Epithelial cell of esophagus (primary cell): ENCODE results near the gene METRNL.
A peak's percentile ranks its signal among the peaks of the same experiment; 100 is the strongest.

Source experiments
- DNase-seq: peaks from one replicate; pipeline ENCODE4 v3.0.0; 2010; ENCODE audit warnings: low read depth
- H3K4me3 ChIP-seq: 2 replicates; pipeline ENCODE4 v1.5.1; 2011; ENCODE audit warnings: mild to moderate bottlenecking, low read length, control low read depth
- TF ChIP-seq, protein P1 (sequence below): IDR thresholded peaks from 2 replicates; pipeline ENCODE4 v1.5.1; 2011; ENCODE audit warnings: low read depth, mild to moderate bottlenecking, low read length, control low read depth, inconsistent platforms; ENCODE audit not compliant: insufficient read depth; ENCODE audit errors: missing control alignments

Gene METRNL

DNA sequence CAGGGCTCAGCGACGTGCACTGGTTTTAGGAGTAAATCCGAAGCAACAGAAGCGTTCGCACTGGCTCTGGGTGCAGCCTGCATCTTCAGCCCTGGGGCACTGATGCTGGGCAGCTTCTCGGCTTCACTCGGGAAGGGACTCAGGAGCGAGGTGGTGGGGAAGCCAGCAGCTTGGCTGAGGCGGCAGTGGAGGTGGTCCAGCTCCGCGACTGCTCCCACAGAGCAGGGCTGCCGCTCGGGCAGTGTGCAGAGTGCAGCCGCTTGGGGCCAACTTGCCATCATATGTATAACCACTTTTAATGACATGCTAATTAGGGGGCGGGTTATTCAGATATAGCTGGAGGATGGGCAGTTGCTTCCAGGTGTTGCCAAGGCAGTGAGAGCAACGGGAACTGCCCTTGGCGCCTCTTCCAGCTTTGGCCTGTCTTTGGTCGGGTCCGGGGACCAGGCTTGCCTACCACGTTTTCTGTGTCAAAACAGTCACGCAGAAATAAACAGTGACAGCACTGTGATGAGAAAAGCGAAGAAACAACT lies 26.7 kb downstream of the METRNL start:
- H3K4me3 ChIP-seq: no peak overlapping the region

DNA sequence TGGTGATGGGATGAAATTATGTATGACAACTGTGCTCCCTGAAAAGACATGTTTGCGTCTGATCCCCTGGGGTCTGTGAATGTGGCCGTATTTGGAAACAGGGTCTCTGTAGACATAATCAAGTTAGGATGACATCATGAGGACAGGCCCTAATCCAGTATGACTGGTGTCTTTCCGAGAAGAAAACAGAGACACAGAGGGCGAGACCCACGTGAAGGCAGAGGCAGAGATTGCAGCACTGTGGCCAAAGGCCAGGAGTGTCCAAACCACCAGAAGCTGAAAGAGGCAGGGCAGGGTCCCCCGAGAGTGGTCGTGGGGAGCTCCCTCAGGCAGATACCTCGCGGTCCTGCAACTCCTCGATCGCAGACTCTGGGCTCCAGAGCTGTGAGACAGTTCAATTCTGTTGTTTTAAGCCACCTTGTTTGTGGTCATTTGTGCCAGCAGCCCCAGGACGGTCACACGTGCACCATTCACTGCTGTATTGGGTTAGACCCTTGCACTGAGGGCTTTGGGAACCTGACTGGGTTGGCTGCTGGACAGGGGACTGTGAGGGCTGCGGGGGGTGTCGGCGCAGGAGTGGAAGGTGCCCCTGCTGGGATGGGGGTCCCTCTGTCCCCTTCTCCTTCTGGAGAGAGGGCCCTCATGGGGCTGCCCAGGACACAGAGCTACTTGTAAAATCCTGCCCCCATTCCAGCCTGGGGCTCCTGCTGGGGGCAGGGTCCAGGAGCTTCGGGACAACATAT lies 27.7 kb downstream of the METRNL start:
- TF ChIP-seq, protein P1, sequence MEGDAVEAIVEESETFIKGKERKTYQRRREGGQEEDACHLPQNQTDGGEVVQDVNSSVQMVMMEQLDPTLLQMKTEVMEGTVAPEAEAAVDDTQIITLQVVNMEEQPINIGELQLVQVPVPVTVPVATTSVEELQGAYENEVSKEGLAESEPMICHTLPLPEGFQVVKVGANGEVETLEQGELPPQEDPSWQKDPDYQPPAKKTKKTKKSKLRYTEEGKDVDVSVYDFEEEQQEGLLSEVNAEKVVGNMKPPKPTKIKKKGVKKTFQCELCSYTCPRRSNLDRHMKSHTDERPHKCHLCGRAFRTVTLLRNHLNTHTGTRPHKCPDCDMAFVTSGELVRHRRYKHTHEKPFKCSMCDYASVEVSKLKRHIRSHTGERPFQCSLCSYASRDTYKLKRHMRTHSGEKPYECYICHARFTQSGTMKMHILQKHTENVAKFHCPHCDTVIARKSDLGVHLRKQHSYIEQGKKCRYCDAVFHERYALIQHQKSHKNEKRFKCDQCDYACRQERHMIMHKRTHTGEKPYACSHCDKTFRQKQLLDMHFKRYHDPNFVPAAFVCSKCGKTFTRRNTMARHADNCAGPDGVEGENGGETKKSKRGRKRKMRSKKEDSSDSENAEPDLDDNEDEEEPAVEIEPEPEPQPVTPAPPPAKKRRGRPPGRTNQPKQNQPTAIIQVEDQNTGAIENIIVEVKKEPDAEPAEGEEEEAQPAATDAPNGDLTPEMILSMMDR: no peak
- H3K4me3 ChIP-seq: no peak overlapping the region
- DNase-seq: no peak

More for the DNA sequence above, 26.7 kb downstream of the METRNL start:
- TF ChIP-seq, protein P1: no peak
- DNase-seq: no peak

DNA sequence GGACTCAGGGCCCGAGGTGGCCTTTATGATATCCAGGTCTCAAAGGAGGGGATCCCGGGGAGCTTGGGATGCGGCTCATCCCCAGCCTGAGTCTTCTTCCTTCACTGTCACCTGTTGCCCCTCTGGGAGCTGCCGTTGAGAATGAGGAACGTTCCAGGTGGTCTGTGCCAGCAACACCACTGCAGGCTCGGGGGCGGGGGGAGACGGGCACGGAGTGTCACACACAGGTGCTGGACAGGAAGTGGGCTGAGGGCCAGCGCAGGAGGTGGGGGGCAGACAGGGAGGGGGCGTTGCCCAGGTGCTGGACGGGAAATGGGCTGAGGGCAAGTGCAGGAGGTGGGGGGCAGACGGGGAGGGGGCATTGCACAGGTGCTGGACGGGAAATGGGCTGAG lies 28.2 kb downstream of the METRNL start:
- TF ChIP-seq, protein P1: no peak
- DNase-seq: no peak
- no peak overlapping the region for H3K4me3 ChIP-seq

DNA sequence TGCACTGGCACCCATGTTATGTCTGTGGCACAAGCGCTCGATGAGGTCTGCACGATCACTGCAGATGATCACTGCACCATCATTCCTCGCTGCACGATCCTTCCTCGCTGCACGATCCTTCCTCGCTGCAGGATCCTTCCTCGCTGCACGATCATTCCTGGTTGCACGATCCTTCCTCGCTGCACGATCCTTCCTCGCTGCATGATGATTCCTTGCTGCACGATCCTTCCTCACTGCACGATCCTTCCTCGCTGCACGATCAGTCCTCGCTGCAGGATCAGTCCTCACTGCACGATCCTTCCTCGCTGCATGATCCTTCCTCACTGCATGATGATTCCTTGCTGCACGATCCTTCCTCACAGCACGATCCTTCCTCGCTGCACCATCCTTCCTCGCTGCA lies 29.3 kb downstream of the METRNL start:
- no peak for DNase-seq
- H3K4me3 ChIP-seq: no peak overlapping the region
- TF ChIP-seq, protein P1: no peak

DNA sequence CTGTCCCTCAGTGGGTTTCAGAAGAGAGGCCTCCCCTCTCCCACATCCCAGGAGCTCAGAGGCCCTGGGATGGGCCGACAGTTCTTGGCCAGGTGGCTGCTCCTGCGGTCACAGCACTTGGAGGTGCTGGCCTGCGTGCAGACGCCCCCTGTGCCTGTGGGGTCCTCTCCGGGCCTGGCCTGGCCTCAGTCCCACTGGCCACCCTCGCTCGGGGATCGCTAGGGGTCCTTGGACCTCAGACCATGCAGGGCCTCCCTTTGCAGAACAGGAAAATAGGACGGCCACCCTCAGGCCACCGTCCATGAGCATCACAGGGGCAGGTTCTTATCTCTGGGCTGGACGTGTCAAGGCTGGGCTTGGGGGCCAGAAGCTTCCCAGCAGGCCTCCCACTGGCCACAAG lies 30.0 kb downstream of the METRNL start:
- no peak overlapping the region for H3K4me3 ChIP-seq
- TF ChIP-seq, protein P1: no peak
- DNase-seq: no peak

DNA sequence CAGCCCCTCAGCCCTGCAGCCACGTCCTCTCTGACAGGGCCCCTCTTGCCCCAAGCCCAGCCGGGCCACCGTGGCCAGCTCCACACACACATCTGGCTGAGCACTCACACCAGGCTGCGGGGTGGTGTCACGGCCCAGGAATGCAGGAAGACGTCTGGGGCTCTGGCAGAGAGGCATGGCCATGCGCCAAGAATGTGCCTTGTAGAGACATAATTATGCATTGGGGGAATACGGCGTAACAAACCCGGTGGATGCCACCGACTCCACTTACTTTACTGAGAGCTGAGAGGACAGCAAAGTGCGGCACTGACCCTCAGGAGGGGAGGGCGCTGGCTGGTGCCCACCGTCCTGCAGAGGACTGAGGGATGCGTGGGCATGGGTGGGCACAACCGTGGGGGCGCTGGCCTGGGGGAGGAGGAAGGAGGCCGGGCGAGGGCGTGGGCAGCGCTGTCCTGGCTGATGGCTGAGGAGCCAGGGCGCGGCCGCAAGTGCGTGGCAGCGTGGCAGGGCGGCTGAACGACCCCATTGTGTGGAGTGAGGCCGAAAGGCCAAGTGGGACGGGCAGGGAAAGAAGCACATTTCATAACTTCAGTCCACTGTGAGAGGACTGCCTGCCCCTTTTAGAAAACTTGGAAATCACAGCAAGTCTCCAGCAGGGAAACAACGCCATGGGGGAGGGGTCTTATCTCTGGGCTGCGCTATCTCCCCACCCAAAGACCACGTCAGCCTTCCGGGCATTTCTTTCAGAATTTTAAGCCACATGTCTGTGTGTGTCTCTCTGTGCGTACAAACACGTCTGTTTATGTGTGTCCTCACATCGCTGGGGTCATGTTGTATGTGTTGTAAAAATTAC lies 30.6 kb downstream of the METRNL start:
- peak; percentile 95 for DNase-seq
- TF ChIP-seq, protein P1: no peak
- H3K4me3 ChIP-seq: peak overlapping the region; percentile 16

DNA sequence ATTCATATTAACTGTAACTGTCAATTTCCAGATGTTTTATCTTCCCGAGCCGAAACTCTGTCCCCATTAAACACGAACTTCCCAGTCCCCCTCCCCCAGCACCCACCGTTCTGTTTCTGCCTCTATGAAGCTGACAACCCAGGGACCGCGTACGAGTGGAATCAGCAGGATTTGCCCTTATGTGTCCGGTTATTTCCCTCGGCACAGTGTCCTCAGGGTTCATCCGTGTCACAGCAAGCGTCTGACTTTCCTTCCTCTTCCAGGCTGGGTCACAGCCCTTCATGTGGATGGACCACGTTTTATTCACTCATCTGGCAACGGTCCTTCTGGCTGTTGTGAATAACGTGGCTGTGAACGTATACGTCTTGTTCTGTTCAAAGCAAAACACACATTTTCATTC lies 31.3 kb downstream of the METRNL start:
- DNase-seq: no peak
- no peak overlapping the region for H3K4me3 ChIP-seq
- TF ChIP-seq, protein P1: no peak
